ENCODE results near the gene HOXD10.

HOXD10 gene

DNA sequence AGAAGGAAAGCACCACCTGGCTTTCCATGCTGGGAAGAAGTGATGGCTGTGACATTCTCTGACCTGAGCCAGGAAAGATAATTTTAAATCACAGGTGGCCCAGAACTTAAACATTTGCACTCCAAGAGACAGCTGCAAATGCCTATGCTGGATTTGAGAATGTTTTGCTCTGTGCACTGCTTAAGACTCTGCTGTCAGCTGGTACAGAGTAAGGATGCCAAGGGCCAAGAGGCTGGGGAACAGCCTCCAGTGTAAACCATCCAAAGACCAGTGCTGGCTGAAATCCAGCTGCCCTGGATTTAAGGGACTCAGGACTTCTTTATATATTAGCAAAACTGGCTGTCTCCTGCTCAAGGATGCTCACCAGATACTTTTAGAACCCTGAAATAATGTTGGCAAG lies 16.8 kb downstream of the HOXD10 start:
- TF ChIP-seq, protein P1, sequence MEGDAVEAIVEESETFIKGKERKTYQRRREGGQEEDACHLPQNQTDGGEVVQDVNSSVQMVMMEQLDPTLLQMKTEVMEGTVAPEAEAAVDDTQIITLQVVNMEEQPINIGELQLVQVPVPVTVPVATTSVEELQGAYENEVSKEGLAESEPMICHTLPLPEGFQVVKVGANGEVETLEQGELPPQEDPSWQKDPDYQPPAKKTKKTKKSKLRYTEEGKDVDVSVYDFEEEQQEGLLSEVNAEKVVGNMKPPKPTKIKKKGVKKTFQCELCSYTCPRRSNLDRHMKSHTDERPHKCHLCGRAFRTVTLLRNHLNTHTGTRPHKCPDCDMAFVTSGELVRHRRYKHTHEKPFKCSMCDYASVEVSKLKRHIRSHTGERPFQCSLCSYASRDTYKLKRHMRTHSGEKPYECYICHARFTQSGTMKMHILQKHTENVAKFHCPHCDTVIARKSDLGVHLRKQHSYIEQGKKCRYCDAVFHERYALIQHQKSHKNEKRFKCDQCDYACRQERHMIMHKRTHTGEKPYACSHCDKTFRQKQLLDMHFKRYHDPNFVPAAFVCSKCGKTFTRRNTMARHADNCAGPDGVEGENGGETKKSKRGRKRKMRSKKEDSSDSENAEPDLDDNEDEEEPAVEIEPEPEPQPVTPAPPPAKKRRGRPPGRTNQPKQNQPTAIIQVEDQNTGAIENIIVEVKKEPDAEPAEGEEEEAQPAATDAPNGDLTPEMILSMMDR (IDR thresholded peaks at IDR 0.05; ENCODE audit: low read depth, low read length) = no peak
- no peak overlapping the region for H3K4me3 ChIP-seq (ENCODE audit: low read depth, low read length)
- H3K27me3 ChIP-seq (ENCODE audit: insufficient read depth, low read depth, severe bottlenecking) = peaks cover 94% of the 10 kb centered on the region
- no peak overlapping the region for H3K27ac ChIP-seq
- H3K36me3 ChIP-seq = no peaks in the 10 kb centered on the region
- H3K9me3 ChIP-seq (ENCODE audit: severe bottlenecking) = peaks cover 9% of the 10 kb centered on the region
- DNase-seq = no peak

DNA sequence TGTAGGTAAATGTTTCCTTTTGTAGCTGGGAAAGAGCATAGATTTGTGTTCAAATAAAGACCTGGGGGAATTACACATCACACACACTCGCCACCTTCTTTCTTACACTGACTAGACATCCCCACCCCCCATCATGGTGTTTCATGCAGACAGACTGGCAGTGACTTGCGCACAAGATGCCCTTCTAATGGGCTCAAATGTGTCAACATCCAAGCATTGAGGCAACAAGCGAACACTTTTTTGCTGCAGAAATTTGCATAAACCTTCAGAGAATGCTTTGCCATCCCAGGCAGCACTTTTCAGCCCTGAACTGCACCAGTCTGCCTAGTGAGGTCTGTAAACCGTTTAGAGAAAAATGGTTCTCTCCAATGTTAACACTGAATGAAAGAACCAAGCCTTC lies 17.5 kb downstream of the HOXD10 start:
- DNase-seq = no peak
- Histone ChIP-seq H3K27ac (no peak overlapping the region), H3K27me3 (ENCODE audit: insufficient read depth, low read depth, severe bottlenecking) (peaks cover 94% of the 10 kb centered on the region), H3K4me3 (ENCODE audit: low read depth, low read length) (no peak overlapping the region), H3K9me3 (ENCODE audit: severe bottlenecking) (peaks cover 9% of the 10 kb centered on the region), H3K36me3 (no peaks in the 10 kb centered on the region)
- TF ChIP-seq, protein P1 (IDR thresholded peaks at IDR 0.05; ENCODE audit: low read depth, low read length) = no peak

DNA sequence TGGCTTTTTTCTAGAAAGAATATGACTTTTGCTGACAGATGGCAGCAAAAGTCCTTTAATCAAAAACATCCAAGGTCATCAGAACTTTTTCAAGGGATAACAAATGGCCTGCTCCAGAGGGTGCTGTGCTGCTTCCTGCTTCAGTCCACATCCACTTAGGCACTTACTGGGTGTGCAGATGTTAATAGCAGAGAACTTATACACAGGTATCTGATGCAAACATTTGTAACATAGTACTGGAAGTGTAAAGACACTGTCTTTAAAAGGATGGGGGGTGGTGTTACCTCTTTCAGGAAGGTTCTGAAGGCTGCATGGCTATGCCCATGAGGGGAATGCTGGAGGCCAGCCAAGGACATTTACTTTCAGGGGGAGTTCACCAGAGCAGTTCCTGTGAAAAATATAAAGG lies 18.5 kb downstream of the HOXD10 start:
- TF ChIP-seq, protein P1 (IDR thresholded peaks at IDR 0.05; ENCODE audit: low read depth, low read length) = no peak

DNA sequence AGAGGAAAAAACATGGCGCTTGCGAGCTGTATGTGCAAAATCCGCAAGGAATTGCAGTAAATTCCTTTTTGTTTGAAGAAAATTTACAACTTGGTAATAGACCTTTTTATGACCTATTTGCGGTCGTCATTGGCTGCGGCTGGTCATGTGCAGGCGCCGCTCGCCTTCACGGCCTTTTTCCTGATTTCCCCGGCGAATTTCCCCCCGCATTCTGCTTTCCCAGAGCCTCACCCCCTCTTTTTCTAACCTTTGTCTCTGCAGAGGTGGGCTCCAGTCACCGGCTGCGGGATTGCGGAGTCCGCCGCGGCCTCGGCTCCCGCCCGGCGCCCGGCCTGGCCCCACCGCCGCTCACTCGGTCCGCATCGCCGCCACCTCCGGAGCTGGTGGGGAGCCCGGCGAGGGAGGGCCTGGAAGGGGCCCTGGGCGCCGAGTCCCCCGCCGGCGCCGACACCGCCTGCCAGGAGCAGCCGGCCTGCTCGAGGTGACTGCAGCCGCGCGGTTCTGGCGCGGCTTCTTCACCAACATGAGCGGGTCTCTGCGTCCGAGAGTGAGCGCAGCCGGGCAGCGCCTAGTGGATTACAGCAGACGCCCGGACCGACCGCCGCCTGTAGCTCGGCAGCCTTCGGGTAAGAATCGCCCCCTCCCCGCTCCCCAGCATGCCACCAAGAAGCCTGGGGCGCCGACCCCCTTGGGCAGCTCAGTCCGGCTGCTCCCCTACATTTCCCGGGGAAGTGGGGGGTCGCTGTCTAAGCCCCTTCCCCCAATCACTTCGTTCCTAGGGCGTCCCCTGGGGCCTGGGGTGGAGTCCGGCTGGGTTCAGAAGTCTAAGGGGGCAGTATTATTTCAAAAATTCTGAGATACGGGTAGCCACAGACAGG lies 20.0 kb downstream of the HOXD10 start:
- H3K9me3 ChIP-seq (ENCODE audit: severe bottlenecking) = no peaks in the 10 kb centered on the region
- peaks cover 98% of the 10 kb centered on the region for H3K27me3 ChIP-seq (ENCODE audit: insufficient read depth, low read depth, severe bottlenecking)
- H3K36me3 ChIP-seq = no peaks in the 10 kb centered on the region
- DNase-seq = peak; percentile 36
- H3K27ac ChIP-seq = no peak overlapping the region
- H3K4me3 ChIP-seq (ENCODE audit: low read depth, low read length) = peak overlapping the region; percentile 26
- TF ChIP-seq, protein P1 (IDR thresholded peaks at IDR 0.05; ENCODE audit: low read depth, low read length) = no peak

More for the DNA sequence above, 18.5 kb downstream of the HOXD10 start:
- Histone ChIP-seq H3K36me3 (no peaks in the 10 kb centered on the region), H3K27ac (no peak overlapping the region), H3K27me3 (ENCODE audit: insufficient read depth, low read depth, severe bottlenecking) (peaks cover 97% of the 10 kb centered on the region), H3K9me3 (ENCODE audit: severe bottlenecking) (peaks cover 6% of the 10 kb centered on the region), H3K4me3 (ENCODE audit: low read depth, low read length) (no peak overlapping the region)
- DNase-seq = no peak

DNA sequence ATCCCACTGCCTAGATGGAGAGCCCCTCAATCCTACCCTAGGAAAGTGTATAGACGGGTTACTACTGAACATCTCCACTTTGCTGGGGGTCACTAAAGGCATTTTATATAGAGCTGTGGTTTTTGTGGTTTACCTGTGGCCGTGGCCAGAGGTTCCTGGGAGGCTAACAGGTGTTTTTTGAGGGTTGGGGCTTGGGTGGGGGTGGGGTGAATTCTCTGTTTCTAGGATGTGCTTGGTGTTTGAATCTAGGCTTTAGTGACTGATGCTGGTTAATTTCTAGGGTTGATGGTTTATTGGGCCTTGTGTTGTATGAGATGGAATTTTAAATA lies 20.6 kb downstream of the HOXD10 start:
- H3K9me3 ChIP-seq (ENCODE audit: severe bottlenecking) = no peaks in the 10 kb centered on the region
- no peaks in the 10 kb centered on the region for H3K36me3 ChIP-seq
- TF ChIP-seq, protein P1 (IDR thresholded peaks at IDR 0.05; ENCODE audit: low read depth, low read length) = no peak
- DNase-seq = no peak
- H3K27ac ChIP-seq = no peak overlapping the region
- no peak overlapping the region for H3K4me3 ChIP-seq (ENCODE audit: low read depth, low read length)
- peaks cover 98% of the 10 kb centered on the region for H3K27me3 ChIP-seq (ENCODE audit: insufficient read depth, low read depth, severe bottlenecking)

DNA sequence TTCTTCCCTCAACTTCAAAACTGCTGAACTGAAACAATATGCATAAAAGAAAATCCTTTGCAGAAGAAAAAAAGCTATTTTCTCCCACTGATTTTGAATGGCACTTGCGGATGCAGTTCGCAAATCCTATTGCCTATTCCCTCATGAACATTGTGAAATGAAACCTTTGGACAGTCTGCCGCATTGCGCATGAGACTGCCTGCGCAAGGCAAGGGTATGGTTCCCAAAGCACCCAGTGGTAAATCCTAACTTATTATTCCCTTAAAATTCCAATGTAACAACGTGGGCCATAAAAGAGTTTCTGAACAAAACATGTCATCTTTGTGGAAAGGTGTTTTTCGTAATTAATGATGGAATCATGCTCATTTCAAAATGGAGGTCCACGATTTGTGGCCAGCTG lies 21.3 kb downstream of the HOXD10 start:
- H3K27me3 ChIP-seq (ENCODE audit: insufficient read depth, low read depth, severe bottlenecking) = peaks cover 98% of the 10 kb centered on the region
- H3K36me3 ChIP-seq = no peaks in the 10 kb centered on the region
- TF ChIP-seq, protein P1 (IDR thresholded peaks at IDR 0.05; ENCODE audit: low read depth, low read length) = no peak
- H3K9me3 ChIP-seq (ENCODE audit: severe bottlenecking) = no peaks in the 10 kb centered on the region
- H3K4me3 ChIP-seq (ENCODE audit: low read depth, low read length) = no peak overlapping the region
- no peak overlapping the region for H3K27ac ChIP-seq
- DNase-seq = no peak
